HG02571 (cell line): Measurements from ENCODE around the gene TBCD.
"Not testable (repeated sequence)": the region's sequence is repeated elsewhere in the genome, so short reads cannot be mapped to it uniquely, and the experiment has no call there.

Experiments used
- ATAC-seq: cut with Tn5 transposase; IDR thresholded peaks from one replicate; pipeline ENCODE4 v1.9.1; 2021; ENCODE audit warnings: mild to moderate bottlenecking, moderate library complexity; ENCODE audit not compliant: unreplicated experiment

The TBCD gene

DNA sequence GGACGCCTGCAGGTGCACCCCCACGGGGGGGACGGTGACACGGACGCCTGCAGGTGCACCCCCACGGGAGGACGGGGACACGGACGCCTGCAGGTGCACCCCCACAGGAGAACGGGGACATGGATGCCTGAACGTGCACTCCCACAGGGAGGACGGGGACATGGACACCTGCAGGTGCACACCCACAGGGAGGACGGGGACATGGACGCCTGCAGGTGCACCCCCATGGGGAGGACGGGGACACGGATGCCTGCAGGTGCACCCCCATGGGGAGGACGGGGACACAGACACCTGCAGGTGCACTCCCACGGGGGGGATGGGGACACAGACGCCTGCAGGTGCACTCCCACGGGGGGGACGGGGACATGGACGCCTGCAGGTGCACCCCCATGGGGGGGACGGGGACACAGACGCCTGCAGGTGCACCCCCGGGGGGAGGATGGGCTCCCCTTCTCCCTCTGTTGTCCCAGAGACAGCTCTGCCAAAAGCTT is 213.0 kb downstream of the TBCD start:
- no peak for ATAC-seq

DNA sequence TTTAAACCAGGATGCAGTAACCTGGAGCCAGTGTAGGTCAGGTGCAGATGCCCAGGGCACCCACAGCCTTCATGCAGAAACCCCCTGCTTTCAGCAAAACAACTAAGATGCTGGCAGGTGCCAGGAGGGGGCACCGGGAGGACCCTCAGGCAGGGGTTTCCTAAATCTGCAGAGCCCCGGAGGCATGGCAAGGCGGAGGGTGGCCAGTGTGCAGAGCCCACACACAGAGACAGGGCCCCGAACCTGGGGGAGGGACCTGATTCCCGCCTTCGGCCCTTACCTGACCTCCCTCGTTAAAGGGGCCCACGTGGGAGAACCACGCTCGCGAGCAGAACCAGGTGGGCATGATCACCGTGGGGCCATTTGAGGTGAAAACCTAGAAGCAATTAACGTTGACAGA is 213.5 kb downstream of the TBCD start:
- no peak for ATAC-seq

DNA sequence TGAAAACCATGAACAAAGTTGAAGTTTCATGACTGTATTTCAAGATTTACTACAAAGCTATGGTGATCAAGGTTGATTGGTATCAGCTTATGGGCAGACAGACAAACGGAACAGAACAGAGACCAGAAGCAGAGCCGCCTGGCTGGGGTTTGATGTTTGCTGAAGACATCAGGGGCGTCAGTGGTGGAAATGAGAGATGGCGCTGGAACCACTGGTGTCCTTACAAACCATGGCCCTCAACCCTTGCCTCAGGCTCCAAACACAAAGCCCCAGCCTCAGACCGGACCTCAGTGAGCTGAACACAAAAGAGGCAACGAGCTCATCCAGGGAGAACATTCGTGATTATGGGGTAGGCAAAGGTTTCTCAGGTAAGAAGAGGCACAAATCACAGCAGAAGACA is 214.6 kb downstream of the TBCD start:
- ATAC-seq = no peak

DNA sequence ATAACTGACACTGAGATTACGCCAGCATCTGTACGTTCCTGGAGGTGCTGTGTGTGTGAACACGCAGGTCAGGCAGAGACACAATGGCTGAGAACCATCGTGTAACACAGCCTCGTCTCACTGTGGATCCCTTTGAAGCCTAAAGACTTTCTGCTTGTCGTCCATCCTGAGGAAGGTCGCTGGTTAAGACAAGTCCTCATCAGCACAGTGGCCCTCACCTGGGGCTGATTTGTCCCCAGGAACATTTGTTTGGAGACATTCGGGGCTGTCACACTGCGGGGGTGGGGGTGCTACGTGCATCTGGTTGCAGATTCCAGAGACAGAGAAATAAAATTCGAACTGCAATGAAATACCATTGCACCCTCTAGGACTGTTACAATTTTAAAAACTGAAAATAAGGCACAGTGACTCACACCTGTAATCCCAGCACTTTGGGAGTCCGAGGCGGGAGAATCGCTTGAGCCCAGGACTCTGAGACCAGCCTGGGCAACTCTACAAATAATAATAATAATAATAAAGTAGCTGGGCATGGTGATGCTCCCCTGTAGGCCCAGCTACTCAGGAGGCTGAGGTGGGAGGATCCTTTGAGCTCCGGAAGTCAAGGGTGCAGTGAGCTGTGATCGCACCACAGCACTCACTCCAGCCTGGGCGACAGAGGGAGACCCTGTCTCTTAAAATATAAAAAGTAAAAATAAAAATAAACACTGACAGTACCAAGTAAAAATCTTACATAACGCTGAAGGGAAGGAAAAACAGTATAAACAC is 215.6 kb downstream of the TBCD start:
- ATAC-seq = no peak

DNA sequence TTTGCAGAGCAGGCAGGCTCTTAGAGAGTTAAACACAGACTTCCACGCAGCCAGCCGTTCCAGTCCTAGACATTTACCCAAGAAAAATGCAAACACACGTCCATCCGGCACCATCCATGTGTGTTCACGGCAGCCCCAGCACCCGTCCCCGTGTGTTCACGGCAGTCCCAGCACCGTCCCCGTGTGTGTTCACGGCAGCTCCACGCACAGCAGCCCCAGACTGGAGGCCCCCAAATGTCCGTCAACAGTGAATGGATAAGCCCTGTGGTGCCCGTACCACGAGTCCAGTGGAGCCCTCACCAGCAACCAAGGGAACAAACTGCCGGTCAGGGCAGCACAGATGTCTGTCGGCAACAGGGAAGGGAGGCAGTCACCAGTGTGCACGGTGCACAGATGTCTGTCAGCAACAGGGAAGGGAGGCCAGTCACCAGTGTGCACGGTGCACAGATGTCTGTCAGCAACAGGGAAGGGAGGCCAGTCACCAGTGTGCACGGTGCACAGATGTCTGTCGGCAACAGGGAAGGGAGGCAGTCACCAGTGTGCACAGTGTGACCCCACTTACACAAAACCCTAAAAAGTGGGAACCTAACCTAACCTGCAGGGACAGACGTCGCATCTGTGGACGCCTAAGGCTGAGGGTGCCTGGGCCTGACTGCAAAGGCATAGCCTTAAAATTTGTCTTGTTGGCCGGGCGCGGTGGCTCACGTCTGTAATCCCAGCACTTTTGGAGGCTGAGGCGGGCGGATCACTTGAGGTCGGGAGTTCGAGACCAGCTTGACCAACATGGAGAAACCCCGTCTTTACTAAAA is 216.4 kb downstream of the TBCD start:
- ATAC-seq = not testable (repeated sequence)

DNA sequence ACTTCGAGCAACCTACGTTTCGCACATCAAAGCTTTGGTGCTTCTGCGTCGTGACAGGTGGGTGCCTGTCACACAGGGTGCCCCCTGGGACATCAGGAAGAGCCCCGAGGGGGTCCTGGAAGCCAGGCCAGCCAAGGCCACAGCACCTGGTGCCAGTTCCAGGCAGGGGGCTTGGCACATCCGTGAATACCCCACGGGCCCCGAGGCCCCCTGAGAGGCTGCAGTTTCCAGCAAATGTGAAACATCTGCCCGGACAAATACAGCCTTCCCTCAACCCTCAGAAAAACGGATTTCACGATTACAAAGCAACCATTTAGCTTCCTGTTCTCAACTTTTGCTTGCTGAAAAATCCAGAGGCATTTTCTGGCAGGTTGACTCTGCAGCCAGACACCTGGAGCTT is 218.2 kb downstream of the TBCD start:
- ATAC-seq = no peak

DNA sequence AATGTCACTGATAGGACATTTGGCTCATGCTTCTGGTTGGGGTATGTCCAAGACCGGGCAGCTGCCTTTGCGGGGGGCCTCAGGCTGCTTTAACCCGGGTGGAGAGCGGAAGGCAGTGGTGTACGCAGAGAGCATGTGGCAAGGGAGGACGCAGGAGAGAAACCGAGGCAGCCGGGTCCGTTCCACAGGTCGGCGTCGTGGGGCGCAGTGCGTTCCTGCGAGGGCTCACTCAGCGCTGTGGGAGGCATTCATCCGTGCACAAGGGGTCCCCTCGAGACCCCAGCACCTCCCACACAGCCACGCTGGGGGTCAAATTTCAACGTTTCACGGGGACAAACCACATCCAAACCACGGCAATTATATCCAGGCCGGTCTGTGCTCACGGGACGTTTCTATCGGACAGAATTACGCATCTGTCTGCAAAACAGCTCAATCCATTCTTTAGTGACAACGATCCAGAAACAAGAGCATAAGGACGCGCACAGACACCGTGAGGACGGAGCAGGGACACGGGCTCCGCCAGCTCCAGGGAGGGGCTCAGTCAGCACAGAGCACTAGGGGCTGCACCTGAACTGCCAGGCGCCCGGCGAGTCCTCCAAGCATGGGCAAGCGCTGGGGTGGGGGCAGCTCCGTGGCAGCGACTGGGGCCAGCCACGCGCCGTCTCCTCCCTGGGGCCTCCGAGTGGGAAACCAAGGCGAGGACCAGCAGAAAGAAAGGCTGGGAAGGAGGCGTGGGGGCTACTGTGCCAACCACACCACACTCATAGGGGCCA is 219.1 kb downstream of the TBCD start:
- no peak for ATAC-seq

DNA sequence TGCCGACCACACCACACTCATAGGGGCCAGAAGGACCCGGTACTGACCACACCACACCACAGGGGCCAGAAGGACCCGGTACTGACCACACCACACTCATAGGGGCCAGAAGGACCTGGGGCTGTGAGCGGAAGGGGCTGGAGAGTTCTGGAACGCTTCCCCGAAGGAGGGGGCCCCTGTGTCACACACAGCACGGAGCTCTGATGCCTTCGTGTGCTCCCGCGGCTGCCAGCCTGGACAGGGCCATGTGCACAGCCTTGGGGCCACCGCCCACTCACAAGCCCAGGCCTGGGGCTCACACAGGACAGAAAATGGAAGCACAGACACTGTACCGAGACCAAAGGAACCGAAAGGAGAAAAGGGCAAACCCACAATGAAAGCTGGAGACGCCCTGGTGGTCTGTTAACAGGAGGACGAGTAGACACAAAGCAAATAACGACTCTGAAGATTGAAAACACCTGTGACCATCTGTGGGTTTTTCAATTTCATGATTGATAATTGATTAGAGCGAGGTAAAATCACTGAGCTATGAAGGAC is 221.0 kb downstream of the TBCD start:
- no peak for ATAC-seq

DNA sequence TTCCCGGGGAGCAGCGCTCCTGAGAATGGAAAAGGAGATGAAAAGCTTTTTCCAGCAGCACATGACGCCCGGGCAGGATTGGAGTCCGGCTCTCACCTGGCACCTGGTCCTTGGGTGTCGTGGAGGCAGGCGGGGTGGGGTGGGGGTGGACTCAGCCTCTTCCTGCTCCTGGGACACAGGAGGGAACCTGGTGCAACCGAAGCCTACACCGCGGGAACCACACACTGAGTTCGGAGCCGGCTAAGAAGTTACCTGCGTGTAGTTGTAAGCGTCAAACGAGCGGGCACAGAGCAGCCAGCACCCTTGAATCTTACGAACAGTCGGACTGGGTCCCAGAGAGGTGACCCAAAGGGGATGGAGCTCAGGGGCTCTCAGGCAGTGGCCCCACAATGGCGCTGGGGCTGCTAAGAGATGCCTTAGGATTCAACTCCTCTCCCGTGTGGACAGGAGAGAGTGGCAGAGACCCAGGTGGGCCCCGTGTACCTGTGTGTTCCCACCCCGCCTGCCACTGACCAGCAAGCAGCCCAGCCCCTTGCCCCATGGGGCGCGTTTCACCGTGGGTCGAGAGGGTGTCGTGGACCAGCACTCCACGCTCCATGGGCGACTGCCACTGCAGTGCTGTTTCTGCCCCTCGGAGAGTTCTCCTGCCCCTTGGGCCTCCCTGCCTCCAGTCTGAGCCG is 221.7 kb downstream of the TBCD start:
- no peak for ATAC-seq

DNA sequence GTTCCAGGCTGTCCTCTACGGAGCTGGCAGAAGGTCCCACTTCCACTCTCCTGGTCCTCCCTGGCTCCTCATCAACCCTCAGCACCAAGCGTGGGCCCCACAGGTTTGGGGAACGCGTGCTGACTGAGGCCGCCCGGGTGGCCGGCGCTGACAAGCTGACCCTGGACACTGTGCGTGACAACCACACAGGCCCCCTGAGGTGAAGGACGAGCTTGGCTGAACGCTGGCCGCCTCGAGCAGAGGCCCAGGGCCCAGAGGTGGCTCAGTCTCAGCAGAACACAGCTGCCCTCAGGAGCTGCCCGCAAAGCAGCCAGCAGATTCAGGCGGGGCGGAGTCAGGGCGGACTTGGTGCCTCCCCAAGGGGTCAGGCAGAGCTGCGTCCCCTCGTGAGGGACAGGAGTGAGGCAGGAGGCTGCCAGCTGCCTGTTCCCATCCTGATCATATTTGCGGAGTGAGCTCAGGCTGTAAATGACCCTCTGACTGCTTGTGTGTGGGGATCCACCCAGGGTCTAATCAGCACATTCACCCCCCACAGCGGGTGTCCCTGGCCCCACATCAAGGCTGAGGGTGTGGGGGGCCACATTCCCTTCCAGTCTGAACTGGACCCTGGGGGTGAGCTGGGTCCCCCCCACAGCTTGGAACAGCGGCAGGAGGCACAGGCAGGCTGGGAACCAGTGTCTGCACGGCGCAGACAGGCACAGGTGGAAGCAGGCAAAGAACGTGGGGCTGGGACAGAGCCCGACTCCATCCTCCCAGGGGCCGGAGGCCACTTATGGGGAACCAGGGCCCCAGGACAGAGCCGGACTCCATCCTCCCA is 222.5 kb downstream of the TBCD start:
- ATAC-seq = no peak

DNA sequence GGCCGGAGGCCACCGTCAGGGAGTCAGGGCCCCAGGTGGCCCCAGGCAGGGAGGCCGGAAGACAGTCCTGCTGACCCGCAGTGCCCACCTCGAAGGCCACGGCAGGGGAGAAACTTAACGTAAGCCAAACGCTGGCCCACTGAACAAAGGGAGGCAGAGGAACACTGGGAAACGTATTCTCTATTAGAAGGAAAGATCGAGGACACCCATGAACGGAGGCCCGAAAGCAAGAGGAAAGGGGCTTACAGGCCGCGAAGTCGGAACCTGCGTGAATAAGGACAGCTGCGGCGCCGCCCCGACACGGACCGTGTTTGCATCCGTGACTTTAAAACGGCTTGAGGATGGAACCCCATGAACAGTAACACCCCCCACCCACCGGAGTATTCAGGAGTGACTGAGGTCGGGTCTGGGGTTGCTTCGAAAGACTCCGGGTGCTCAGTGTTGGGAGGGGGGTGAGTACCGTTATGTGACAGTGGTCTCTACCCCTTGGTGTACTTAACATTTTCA is 225.2 kb downstream of the TBCD start:
- ATAC-seq = no peak

DNA sequence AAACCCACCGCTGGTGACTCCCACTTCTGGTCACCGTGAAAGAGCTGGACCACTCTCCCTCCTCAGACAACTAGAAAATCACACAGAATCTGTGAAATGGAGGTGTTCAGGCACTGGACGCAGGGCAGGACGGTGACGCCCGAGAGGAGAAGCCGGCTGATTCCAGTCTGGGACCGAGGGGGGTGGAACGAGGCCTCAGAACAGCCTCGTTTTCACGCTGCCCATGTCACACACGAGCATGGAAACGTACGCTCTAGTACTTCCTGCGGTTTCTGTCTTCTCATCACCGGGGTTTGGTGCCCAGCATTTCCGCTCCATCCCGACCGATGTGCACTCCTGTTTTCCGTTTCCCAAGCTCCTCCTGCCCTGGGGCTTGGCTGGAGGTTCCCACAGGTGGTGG is 225.7 kb downstream of the TBCD start:
- no peak for ATAC-seq

DNA sequence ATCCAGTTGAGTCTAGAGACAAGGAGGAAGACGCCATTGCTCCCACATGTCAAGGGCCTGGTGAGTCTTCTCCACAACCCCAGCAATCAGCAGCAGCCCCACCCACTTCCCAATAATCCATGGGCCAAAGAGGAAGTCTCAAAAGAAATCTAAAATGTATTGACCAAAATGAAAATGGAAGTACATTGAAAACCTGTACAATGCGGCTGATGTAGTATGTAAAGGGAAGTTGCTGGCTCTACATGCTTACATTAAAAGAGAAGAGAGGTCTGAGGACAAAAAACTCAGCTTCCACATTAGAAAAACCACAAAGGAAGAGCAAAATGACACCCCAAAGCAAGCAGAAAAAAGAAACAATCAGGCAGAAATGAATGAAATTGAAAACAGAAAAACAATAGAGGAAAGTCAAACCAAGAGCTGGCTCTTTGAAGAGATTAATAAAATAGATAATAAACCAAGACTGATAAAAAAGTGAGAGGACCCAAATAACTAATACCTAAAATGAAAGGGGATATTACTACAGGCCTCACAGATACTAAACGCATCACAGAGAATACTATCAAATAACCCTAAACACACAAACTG is 227.0 kb downstream of the TBCD start:
- no peak for ATAC-seq

DNA sequence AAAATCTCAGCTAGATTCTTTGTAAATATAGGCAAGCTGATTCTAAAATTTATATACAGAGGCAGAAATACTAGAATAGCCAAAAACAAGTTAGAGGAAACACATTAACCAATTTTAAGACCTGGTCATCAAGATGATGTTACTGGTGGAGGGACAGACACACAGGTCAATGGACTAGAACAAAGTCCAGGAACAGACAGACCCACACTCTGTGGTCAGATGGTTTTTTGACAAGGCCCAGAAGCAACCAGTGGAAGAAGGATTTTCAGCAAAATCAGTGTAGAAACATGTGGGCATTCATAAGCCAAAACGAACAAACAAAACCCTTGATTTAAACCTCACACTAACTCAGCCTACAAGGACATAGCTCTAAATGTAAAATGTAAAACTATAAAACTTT is 227.9 kb downstream of the TBCD start:
- no peak for ATAC-seq

DNA sequence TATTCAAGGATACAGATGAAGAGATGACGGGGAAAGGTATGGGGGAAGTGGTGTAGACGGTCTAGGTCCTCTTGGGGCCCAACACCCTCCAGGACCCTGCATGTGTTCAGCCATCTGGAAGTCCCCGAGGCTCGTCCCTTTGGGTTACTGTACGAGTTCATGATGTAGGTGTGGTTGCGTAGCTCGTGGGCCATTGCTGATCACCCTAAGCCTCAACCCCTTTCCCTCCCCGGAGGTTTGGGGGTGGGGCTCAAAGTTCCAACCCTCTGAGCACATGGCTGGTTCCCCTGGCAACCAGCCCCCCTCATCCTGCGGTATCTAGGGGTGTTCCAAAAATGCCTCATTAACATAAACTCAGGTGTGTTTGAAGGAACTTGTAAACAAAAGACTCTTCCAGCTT is 228.8 kb downstream of the TBCD start:
- no peak for ATAC-seq

DNA sequence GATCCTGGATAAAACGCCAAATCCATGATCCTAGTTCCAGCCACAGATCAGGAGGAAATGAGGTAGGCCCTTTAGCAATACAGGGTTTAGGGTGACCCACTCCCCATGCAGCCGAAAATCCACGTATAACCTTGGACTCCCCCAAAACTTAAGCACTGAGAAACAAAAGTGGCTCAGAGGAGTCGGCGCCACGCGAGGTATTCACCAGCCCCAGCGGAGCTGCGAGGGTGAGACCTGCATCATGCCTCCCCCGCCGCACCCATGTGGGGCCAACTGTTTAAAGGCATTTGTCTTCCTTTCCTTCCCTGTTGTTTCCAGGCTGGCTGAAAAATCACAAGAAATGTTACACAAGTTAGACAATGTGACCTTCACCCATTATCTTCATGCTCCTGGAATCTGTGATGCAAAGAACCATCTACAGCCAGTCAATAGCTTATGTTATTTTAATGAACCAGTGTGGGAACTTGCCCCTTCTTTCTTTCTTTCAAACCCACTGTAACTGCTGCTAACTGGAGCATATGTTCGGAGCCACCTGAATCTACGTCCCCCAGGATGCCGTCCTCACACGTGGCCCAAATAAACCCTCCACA is 229.4 kb downstream of the TBCD start:
- ATAC-seq = no peak

DNA sequence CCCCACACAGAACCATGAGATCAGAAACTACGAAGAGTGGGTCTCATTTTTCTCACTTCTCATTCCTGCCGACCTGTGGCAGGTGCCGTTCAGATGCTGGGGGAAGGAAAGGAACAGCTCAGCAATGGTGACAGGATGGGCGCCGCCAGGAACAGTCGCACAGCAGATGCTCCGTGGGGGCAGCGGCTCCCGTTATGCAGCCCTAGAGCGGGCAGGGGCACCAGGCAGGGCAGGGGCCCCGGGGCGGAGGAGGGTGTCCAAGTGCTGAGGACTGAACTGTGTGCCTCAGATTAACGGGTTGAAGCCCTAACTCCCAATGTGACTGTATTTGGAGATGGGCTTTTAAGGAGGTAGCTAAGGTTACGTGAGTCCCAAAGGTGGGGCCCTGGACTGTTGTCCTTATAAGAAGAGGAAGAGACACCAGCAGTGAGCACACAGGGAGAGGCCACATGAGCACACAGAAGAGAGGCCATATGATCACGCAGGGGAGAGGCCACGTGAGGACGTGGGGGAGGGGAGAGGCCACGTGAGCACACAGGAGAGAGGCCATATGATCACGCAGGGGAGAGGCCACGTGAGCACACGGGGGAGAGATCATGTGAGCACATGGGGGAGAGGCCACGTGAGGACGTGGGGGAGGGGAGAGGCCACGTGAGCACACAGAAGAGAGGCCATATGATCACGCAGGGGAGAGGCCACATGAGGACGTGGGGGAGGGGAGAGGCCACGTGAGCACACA is 231.8 kb downstream of the TBCD start:
- ATAC-seq = no peak

DNA sequence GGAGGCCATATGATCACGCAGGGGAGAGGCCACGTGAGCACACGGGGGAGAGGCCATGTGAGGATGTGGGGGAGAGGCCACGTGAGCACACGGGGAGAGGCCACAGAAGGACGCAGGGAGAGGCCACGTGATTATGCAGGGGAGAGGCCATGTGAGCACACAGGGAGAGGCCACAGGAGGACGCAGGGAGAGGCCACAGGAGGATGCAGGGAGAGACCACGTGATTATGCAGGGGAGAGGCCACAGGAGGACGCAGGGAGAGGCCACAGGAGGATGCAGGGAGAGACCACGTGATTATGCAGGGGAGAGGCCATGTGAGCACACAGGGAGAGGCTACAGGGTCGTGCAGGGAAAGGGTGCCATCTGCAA is 232.4 kb downstream of the TBCD start:
- ATAC-seq = not testable (repeated sequence)
